HG03571 (cell line): Measurements from ENCODE around the gene ATP6V1B1.
A peak's percentile ranks its signal among the peaks of the same experiment; 100 is the strongest.

Experiments
- ATAC-seq: cut with Tn5 transposase; IDR thresholded peaks from one replicate; pipeline ENCODE4 v1.9.1; 2021; ENCODE audit not compliant: unreplicated experiment

The ATP6V1B1 gene

DNA sequence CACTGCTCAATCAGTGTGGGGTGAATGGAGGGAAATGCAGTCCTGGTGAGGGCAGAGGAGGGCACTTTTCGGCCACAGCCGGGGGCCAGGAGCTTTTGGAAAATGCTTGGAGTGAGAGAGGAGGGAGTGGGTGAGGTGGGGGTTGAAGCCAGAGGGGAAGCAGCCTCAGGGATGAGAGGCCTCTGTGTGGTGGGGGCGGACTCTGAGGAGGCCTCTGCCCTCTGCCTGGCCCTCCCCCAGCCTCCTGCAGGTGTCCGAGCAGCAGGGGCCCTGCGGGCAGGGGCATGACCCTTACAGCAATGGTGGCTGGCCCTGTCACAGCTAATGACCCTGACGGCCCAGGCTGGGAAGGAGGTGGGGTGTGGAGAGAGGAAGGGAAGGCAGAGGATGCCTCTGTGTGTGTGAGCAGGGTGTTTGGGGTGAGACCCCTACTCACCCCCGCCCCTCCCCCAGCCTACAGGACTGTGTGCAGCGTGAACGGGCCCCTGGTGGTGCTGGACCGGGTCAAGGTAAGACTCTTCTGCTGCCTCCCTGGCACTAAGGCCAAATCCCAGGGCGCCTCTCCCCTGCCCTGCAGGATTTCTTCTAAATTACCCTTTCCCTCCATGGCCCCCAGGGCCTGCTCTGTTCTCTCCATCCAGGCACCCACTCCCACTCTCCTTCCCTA lies 7.6 kb downstream of the ATP6V1B1 start:
- no peak for ATAC-seq

DNA sequence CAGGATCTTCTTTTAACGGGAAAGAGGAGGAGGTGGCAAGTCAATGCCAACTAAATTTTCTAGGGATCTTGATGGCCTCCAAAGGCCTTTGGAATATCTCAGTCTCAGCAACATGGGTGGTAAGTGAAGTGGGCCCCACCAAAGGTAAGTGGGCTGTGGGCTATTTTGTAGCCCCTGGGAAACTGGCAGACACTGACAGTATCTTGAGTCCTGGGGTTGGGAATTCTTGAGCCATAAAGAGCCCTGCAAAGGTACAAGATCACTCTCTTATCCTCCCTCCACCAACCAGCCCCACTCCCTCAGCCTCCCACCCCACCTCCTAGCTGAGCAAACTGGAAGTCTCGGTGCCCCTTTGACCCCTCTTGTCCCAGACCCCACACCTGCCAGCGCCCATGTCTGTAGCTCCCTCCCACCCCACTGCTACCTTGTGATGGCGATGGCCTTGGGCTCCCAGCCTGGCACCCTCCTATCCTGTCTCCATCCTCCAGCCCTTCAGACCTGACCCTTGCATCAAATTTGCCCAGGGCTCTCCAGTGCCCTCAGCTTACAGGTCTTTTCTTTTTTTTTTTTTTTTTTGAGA lies 8.5 kb downstream of the ATP6V1B1 start:
- no peak for ATAC-seq

- ATAC-seq = no peak
Measured at GRCh38 chr2:70946832-70947442, 11.2 kb downstream of the ATP6V1B1 start.

GRCh38 chr2:70947556-70948184 lies 12.0 kb downstream of the ATP6V1B1 start:
- ATAC-seq = no peak

- peak; percentile 53 for ATAC-seq
Measured at GRCh38 chr2:70948337-70949003, 12.8 kb downstream of the ATP6V1B1 start.

GRCh38 chr2:70949086-70949485 lies 13.4 kb downstream of the ATP6V1B1 start:
- no peak for ATAC-seq

- no peak for ATAC-seq
Measured at GRCh38 chr2:70954886-70955285, 19.2 kb downstream of the ATP6V1B1 start.

DNA sequence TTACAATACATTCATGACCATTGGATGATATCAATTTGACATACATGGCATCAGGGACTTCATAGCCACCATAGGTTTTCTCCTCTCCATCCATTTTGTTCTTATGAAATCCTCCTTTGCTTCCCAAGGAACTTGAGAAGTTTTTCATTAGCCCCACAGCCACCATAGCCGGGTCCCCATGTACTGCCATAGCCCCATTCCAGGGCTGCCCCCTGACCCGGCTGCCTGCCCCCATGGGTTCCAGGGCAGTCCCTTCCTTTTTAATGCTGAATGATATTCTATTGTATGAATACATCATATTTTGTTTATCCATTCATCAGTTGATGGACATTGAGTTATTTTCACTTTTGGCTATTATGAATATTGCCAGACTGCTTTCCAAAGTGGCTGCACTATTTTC lies 20.4 kb downstream of the ATP6V1B1 start:
- no peak for ATAC-seq

DNA sequence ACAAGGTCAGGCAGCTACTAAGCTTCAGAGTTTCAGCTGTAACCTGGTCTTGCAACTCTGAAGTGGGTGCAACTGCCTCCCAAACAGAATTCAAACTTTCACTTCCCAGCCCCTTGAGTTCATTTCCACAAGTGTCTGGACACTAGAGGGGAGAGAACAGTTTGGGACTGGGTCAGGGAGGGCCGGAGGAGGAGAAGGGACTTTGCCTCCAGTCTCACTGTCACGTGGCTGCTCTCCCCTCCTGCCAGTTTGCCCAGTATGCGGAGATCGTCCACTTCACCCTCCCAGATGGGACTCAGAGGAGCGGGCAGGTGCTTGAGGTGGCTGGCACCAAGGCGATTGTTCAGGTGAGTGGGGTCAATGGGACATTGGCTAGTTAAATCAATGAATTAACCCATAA lies 22.1 kb downstream of the ATP6V1B1 start:
- no peak for ATAC-seq

DNA sequence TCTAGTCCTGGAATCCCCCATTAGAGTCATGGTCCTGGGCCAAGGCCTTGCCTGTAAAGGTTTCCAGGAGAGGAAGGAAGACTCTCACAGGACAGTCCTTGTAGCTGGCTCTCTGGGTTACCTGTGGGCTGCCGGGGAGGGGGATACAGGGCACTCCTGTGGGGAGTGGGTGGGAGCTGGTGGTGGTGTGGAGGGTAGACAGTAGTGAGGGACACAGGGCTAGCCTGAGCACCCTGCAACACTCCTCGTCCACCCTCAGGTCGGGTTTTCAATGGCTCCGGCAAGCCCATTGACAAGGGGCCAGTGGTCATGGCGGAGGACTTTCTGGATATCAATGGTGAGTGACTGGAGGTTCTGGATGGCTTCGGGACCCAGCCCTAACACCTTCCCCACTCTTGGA lies 23.1 kb downstream of the ATP6V1B1 start:
- ATAC-seq = no peak

DNA sequence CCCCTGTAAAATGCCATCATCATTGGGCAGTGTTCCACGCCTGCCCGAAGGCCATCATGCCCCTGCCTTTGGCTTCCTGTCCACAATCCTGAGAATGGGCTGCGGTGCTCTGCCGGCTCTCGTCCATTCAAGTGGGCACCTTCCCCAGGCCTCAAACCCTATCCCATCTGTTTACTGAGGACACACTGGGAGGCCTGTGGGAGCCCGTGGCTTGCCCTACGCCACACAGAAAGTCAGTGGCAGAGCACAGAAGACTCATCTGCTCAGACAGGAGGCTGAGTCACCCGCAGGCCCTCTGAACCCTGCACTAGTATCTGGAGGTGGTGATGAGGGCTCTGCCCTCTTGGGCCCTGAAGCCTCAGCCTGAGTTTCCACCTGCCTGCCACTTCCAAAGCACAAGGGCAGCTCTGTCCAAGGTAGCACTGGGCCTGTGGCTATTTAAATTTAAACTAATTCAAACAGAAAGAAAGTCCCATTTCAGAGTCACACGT lies 23.6 kb downstream of the ATP6V1B1 start:
- ATAC-seq = no peak

GRCh38 chr2:70959851-70960832 lies 24.4 kb downstream of the ATP6V1B1 start:
- ATAC-seq = no peak

DNA sequence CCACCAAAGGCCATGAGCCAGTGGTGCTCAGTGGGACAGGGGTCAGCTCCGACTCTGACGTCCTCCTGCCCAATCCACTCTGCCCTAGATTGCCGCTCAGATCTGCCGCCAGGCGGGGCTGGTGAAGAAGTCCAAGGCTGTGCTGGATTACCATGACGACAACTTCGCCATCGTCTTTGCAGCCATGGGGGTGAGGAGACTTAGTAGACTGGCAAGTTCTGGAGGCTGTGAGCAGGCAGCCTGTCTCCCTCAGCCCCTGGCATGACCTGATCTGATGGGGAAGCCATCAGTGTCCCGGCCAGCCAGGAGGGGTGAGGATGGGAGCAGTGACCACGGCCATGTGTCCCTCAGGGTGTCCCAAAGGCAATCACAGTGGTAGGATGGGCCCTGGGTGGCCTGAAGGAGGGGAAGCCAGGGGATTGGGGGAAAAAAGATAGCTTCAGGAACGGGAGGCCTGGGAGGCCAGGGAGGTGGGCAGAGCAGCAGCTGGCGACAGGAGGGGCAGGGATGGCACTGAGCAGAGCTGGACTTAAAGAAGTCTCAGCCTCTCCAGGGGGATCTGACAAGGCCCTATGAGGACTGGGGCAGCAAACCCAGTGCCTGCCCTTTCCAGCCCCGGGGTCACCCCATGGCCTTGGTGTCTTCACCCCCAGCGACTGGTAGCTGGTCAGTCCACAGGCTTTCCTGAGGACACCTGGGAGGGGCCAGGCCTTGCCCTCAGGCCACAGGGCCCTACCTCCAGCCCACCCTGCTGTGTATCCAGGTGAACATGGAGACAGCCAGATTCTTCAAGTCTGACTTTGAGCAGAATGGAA lies 25.3 kb downstream of the ATP6V1B1 start:
- no peak for ATAC-seq

DNA sequence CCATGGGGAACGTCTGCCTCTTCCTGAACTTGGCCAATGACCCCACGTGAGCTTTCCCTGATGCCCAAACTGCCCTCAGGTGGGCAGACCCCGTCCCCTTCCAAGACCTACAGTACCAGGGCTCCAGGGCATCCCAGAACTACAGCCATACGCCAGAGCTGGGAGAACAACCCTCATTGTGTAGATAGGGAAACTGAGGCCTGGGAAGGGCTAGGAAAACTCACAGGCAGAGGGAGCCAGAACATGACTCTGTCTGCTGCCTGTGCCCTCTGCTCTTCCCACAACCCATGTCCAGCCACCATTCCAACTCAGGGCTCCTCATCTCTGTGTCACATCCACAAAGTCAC lies 25.9 kb downstream of the ATP6V1B1 start:
- ATAC-seq = no peak

DNA sequence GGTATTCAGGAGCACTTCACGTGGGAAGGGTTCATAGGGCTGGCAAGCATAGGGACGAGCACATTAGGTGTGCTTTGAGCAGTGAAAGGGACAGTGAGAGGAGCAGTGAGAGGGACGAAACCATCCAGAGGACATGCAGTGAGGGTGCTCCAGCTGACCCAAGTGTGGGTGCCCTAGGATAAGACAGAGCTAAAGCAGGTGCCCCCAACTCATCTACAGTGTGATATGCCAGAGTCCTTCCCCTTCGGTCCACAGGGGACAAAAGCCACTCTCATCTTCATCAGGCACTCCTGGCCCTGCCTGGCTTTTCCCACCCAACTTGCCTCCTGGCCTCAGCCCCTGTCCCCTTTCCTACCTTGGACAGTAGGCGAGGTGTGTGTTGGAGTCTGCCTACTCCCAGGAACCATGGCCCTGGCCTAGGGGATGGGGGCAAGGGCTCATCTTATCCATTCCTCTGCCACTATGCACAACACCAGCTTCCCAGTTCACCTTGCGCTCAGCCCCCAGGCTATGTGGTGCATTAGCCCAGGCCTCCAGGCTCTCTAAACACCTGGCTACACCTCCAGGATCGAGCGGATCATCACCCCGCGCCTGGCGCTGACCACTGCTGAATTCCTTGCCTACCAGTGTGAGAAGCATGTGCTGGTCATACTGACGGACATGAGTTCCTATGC lies 26.6 kb downstream of the ATP6V1B1 start:
- ATAC-seq = no peak

- ATAC-seq = no peak
Measured at GRCh38 chr2:70962885-70963878, 27.5 kb downstream of the ATP6V1B1 start.

DNA sequence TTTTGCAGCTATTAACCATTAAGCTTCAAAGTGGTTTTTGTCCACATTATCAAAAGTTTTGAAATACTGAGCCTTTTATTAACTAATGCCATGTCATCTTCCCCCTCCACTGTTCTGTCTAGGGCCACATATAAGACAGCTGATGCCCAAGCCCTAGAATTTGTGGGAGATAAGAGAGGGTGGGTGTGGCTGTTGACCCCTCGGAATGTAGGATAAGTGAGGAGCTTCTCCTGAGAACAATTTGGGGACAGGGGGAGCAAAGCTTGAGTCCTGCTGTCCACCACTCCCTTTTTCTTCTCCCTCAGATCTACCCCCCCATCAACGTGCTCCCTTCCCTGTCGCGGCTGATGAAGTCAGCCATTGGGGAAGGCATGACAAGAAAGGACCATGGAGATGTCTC lies 28.4 kb downstream of the ATP6V1B1 start:
- no peak for ATAC-seq
